ENCODE measurements around the gene TMPRSS13. TPM values are rescaled to one million over a fixed set of nuclear protein-coding genes. Genes with fewer than 3 reads are reported as not detected.

TMPRSS13 gene
- total and polyA plus RNA-seq, 8 donors, result 0.19 to 3.8 (median 1.2) TPM; not detected in 3

DNA sequence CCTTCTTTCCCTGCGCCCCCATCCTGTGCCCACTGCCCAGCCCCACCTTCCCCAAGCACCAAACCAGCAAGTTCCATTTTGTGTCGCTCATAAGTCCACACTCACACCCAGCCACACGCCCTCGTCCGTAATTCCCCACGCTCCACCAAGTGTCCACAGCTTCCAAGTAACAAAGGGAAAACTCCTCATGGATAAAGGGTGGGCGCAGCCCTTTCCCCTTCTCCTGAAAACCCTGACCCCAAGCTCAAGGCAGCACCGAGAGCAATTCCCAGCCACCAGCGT lies 53.2 kb downstream of the TMPRSS13 start:
- intact Hi-C loops (cut with DNase I; ENCODE audit: low total_unique reads), result no loop called here
- no peaks in the 10 kb centered on the region for H3K9me3 ChIP-seq
- peak overlapping the region; percentile 54 to 61 (median 59) for H3K4me3 ChIP-seq
- 0 to 1% (median 1%) methylated on average over 9 of the region's 9 CpGs for WGBS, 5 donors
- TF ChIP-seq, protein P1, sequence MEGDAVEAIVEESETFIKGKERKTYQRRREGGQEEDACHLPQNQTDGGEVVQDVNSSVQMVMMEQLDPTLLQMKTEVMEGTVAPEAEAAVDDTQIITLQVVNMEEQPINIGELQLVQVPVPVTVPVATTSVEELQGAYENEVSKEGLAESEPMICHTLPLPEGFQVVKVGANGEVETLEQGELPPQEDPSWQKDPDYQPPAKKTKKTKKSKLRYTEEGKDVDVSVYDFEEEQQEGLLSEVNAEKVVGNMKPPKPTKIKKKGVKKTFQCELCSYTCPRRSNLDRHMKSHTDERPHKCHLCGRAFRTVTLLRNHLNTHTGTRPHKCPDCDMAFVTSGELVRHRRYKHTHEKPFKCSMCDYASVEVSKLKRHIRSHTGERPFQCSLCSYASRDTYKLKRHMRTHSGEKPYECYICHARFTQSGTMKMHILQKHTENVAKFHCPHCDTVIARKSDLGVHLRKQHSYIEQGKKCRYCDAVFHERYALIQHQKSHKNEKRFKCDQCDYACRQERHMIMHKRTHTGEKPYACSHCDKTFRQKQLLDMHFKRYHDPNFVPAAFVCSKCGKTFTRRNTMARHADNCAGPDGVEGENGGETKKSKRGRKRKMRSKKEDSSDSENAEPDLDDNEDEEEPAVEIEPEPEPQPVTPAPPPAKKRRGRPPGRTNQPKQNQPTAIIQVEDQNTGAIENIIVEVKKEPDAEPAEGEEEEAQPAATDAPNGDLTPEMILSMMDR (IDR thresholded peaks at IDR 0.05), result no peak
- TF ChIP-seq POLR2AphosphoS5 (IDR thresholded peaks at IDR 0.05) (no peak), EP300 (IDR thresholded peaks at IDR 0.05) (no peak), POLR2A (IDR thresholded peaks at IDR 0.05) (no peak)
- H3K27ac ChIP-seq, result peak overlapping the region in 4 of 5 donors; percentile 67 to 90 (median 70)
- peak in 1 of 2 donors; percentile 46 for DNase-seq
- H3K4me1 ChIP-seq, result peaks cover 31 to 71% (median 48%) of the 10 kb centered on the region in 4 donors
- no peaks in the 10 kb centered on the region for H3K36me3 ChIP-seq
- H3K27me3 ChIP-seq, result peaks cover 0 to 88% (median 37%) of the 10 kb centered on the region in 3 donors

DNA sequence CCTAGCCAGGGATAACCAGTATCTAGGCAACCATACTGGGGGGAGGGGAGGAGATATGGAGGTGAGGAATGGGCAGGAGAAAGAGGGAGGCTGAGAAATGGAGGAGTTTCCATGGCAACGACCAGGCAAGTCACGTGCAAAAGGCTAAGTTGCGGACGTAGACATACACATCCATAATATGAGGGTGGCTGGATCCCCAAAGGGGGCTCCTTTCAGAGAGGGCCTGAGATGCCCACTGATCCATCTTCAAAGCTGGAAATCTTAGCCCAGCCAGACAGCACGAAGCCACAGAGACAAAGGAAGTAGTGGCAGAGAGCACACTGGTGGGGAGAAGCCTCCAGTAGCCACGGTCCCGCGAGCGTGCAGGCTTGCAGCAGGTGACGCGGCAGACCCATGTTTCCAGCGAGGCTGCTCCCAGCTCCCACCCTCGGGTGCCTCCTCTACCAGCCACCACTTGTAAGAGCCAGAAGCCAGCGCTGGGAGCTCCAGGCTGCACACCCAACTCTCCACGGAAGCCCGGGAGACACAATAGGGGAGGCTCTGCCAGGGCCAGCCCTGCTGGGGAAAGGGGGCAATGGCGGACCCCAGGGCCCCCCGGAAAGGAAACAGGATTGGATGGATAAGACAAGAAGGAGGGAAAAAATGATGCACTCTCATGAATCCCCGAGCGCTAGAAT lies 53.7 kb downstream of the TMPRSS13 start:
- Histone ChIP-seq H3K9me3 (no peaks in the 10 kb centered on the region), H3K27ac (peak overlapping the region in 4 of 5 donors; percentile 67 to 90 (median 70)), H3K36me3 (no peaks in the 10 kb centered on the region), H3K4me3 (peak overlapping the region; percentile 54 to 61 (median 59)), H3K4me1 (peaks cover 31 to 73% (median 50%) of the 10 kb centered on the region in 4 donors), H3K27me3 (peaks cover 0 to 88% (median 37%) of the 10 kb centered on the region in 3 donors)
- 5 to 8% (median 5%) methylated on average over 19 to 20 of the region's 20 CpGs for WGBS, 5 donors
- no peak for TF ChIP-seq POLR2AphosphoS5 (IDR thresholded peaks at IDR 0.05)
- no peak for TF ChIP-seq POLR2A (IDR thresholded peaks at IDR 0.05)
- TF ChIP-seq EP300 (IDR thresholded peaks at IDR 0.05), result no peak
- TF ChIP-seq, protein P1 (IDR thresholded peaks at IDR 0.05), result no peak
- peak in 1 of 2 donors; percentile 69 for DNase-seq
- intact Hi-C loops (cut with DNase I; ENCODE audit: low total_unique reads), result no loop called here

DNA sequence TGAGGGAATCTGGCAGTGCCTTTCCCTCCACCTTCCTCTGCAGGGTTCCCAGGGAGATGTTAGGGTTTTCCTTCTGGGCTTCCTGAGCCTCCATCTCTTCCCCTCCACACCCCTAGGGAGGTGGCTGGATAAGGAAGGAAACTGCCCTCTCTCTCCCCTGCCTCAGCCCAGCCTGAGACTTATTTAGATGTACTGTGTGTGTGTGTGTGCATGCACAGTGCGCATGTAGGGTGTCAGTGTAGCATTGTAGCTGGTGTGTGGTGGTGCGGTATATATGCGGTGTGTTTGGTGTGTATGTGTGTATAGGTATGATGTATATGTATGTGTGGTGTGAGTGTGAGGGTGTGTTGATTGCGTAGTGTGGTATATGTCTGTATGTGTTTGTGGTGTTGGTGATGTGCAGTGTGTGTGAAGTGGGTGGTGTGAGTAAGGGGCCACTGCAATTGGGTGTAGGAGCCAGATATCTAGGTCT lies 54.3 kb downstream of the TMPRSS13 start:
- no peak for TF ChIP-seq POLR2AphosphoS5 (IDR thresholded peaks at IDR 0.05)
- peaks cover 0 to 85% (median 37%) of the 10 kb centered on the region in 3 donors for H3K27me3 ChIP-seq
- H3K4me1 ChIP-seq, result peaks cover 31 to 78% (median 52%) of the 10 kb centered on the region in 4 donors
- DNase-seq, result peak in 1 of 2 donors; percentile 21
- peak overlapping the region in 4 of 5 donors; percentile 35 to 90 (median 66) for H3K27ac ChIP-seq
- no peaks in the 10 kb centered on the region for H3K36me3 ChIP-seq
- intact Hi-C loops (cut with DNase I; ENCODE audit: low total_unique reads), result no loop called here
- WGBS, 5 donors, result 74 to 86% (median 83%) methylated on average over 4 of the region's 4 CpGs
- no peaks in the 10 kb centered on the region for H3K9me3 ChIP-seq
- peak overlapping the region; percentile 31 to 61 (median 57) for H3K4me3 ChIP-seq

DNA sequence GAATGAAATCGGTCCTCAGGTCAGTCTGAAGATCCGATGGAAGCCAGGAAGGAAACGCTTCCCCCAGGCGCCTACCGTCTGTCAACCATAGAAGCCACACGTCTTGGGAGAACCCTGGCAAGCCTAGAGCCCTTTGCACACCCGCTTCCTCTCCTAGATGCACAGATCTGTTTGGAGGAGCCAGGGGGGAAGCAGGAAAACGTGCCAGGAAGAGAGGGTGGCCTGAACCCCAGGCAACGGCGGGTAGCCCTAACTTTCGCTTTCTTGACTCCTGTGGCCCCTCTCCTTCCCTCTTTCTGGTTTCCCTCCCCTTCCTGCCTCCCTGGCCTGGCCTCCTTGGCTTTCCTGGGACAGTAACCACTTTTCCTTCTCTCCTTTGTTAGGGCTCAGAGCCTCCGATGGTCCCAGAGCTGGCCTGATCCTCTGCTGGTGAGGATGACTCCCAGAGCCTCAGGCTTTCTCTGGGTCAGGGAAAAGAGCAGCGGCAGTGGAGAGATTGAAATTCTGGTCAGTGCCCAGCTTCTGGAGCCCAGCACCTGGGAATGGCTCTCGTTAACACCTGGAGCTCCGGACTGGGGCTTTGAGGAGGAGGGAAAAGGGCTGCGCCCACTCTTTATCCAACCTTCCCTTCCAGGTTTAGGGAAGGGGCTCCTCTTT lies 54.8 kb downstream of the TMPRSS13 start:
- Histone ChIP-seq H3K9me3 (no peaks in the 10 kb centered on the region), H3K4me3 (peak overlapping the region; percentile 18 to 60 (median 42)), H3K27ac (peak overlapping the region in 4 of 5 donors; percentile 35 to 90 (median 66)), H3K27me3 (peaks cover 0 to 80% (median 35%) of the 10 kb centered on the region in 3 donors), H3K4me1 (peaks cover 31 to 84% (median 55%) of the 10 kb centered on the region in 4 donors), H3K36me3 (no peaks in the 10 kb centered on the region)
- intact Hi-C loops (cut with DNase I; ENCODE audit: low total_unique reads), result no loop called here
- peak in 1 of 2 donors; percentile 19 for DNase-seq
- WGBS, 5 donors, result 44 to 51% (median 49%) methylated on average over 15 to 16 of the region's 16 CpGs
- TF ChIP-seq EP300 (IDR thresholded peaks at IDR 0.05), result no peak

DNA sequence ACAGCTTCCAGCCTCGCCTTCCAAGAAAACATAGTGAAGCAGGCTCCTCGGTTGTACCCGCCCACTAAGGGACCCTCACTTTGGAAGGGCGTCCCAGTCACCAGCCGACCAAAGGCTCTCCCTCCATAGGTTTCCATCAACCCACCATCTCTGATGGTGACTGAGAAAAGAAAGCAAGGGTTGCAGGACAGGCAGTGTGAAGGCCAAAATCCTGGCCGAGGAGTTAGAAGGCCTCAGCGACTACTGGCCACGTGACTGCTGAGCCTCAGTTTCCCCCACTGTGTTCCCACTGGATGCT lies 55.4 kb downstream of the TMPRSS13 start:
- no peak for TF ChIP-seq POLR2A (IDR thresholded peaks at IDR 0.05)
- no peak for TF ChIP-seq POLR2AphosphoS5 (IDR thresholded peaks at IDR 0.05)
- no peak for TF ChIP-seq EP300 (IDR thresholded peaks at IDR 0.05)
- TF ChIP-seq, protein P1 (IDR thresholded peaks at IDR 0.05), result no peak
- WGBS, 5 donors, result 77 to 85% (median 80%) methylated on average over 8 of the region's 8 CpGs
- Histone ChIP-seq H3K4me3 (peak overlapping the region in 1 of 4 donors; percentile 60), H3K9me3 (no peaks in the 10 kb centered on the region), H3K27me3 (peaks cover 0 to 73% (median 31%) of the 10 kb centered on the region in 3 donors), H3K4me1 (peaks cover 31 to 90% (median 57%) of the 10 kb centered on the region in 4 donors), H3K27ac (peak overlapping the region in 4 of 5 donors; percentile 35 to 90 (median 66)), H3K36me3 (no peaks in the 10 kb centered on the region)
- intact Hi-C loops (cut with DNase I; ENCODE audit: low total_unique reads), result no loop called here
- DNase-seq, result no peak
